ENCODE measurements around the gene ARHGEF10L.

DNA sequence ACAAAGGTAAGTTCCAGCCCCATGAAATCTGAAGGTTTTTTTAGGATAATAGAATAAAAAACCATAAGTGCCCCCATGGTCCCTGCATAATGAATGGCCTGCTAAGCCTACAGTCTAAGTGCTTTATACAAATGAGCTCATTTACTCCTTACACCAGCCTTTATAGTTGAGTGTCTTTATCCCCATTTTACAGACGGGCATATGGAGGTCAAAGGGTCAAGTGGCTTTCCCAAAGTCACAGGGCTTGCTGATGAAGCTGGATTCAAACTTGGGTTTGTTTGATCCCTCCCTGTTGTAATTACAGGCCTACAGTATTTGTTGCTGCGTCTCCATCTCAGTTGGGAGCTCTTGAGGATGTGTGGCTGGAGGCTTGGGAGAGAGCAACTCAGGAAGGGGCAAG is 28.3 kb upstream of the ARHGEF10L start:
- TF ChIP-seq POLR2A (IDR thresholded peaks at IDR 0.05): no peak
- TF ChIP-seq CTCF (IDR thresholded peaks at IDR 0.05): no peak
- no peak for TF ChIP-seq EP300 (IDR thresholded peaks at IDR 0.05)
